HG03139 (cell line): ENCODE results near the gene COL27A1.
A peak's percentile ranks its signal among the peaks of the same experiment; 100 is the strongest.

Source experiments
- ATAC-seq: cut with Tn5 transposase; IDR thresholded peaks from one replicate; pipeline ENCODE4 v1.9.1; 2021; ENCODE audit not compliant: unreplicated experiment

The COL27A1 gene

DNA sequence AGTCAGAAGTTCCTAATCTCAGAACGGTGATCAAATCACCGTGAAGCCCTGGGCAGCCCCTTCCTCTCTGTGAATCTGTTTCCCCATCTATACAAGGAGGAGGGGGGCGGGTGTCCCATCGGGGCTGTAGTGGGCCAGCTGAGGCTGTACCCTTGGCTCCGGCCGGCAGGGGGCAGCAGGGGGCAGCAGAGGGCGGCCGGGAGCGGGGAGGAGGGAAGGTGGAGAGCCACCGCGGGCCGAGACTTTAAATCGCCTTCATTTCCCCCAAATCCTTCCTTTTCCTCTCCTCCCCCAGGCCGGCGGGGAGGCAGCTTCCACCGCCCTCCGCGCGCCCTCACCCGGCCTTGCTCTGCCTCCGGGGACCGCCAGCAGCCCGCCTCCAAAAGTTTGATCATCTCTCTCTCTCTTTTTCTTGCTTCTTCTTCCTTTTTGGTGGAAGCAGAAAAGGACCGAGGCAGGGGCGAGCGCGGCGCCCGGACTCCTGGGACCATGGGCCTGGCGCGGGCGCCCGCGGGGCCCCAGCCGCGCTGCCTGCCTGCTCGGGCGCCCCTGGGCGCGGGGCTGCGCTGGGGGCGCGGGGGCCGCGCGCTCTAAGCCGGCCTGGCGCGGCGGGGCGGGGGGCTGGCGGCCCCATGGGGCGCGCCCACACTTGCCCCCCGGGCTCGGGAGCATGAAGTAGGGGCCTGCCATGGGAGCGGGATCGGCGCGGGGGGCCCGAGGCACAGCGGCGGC is at the start of gene COL27A1:
TSS of gene COL27A1 (plus strand) at position 275 of the 732 bp plus-strand sequence. CDS start at position 689, 414 bp downstream.
- ATAC-seq, result peak; percentile 84

GRCh38 chr9:114107286-114108001 is 47.9 kb upstream of the COL27A1 start:
- ATAC-seq, result no peak

DNA sequence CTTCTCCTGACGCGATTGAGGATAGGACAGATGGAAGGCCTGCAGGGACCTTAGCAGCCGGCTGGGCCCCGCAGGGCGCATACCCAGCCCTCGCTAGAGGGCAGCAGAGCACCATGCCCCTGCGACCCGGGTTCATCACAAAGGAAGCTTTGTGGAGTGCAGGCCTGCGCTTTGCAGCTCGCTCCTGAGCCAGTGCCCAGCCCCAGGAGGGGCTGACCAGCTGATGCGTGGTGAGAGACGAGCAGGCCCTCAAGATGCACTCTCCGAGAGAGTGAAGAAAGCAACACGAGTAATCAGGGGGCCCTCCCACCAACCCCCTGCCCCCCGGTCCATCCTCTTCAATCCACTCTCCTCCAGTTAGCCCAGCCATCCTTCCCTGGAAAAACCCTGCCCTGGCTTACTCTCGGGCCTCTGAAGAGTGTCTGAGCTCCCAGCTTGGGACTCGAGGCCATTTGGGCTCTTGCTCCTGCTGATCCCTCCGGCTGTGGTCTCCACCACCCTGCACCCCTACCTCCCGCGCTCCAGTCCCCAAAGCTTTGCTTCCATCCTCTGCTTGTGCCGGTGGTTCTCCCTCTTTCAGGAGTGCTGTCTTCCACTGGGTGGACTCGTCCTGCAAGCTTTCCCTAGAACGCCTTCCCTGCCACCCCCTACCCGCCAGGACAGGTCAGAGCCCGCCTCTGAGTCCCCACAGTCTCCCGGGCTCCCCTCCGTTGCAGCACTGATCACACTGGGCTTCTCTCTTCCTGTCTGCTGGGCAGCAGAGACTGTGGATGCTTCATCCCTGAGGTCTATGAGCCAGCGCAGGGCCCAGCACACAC is 47.1 kb upstream of the COL27A1 start:
- ATAC-seq, result no peak

GRCh38 chr9:114109124-114109523 is 46.2 kb upstream of the COL27A1 start:
- ATAC-seq, result no peak

GRCh38 chr9:114110180-114110579 is 45.2 kb upstream of the COL27A1 start:
- no peak for ATAC-seq

GRCh38 chr9:114112325-114112724 is 43.0 kb upstream of the COL27A1 start:
- no peak for ATAC-seq

DNA sequence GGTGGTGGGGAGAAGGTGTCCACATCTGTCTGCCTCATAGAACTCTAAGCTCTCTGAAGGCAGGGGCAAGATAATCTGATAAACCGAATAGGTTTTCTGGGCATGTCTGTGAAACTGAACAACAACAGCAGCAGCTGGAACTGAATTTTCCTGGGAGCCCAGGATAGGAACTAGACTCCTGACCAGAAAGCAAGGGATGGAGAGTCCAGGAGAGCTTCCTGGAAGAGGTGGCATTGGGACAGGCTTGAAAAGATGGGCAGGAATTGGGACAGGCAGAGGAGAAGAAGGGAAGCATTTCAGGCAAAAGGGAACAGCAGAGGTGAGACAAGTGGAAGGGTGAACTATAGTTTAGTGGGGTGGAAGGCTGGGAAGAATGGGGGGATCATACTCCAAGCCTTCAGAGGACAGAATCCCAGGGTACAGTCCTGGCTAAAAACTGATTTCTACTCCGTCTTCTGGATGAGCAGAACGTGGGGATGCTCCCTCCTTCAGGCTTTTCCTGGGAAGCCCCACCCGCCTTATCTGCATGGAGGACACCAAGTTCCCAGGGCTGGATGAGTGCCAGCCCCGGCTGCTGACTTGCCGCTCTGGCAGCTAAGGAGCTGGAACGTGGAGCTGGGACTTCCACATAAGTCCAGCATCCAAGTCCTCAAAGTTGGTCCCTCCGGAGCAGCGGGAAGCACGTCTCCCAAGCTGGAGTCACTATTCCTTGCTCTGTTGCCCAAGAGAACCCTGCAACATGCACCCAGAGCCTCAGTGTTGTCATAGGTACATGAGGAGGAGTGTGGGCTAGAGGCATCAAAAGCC is 42.4 kb upstream of the COL27A1 start:
- no peak for ATAC-seq

DNA sequence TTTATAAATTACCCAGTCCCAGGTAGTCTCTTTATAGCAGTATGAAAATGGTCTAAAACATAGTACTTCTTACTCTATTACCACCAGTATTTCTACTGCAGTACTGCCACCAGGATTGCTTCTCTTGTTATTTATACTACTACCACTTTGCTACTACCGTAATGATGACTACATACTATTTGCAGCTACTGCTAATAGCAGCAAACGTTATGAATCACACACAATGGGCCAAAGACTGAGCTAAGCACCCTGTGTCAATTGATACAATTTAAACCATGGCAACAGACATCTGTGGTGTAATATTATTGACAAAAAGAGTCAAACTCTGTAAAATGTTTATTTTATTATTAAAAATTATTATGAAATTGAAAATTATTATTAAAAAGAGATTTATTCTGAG is 41.0 kb upstream of the COL27A1 start:
- ATAC-seq, result no peak

DNA sequence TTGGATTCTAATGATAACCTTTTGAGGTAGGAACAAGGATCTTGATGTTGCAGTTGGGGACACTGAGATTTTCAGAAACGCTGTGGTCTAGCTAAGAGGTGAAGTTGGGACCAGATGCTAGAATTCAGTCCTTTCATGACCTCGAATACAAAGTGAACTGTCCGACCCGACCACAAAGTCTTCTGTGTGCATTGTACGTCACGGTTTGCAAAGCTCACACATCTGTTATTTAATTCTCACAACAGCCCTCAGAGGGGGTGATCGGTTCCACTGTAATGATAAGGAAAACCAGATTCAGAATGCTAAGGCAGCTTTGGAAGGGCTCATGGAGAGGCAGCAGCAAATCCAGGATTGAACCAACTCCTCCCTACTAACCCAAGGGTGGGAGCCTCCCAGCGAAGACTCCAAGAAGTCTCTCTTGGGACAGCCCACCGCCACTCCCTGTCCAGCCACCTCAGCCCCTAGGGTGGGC is 39.6 kb upstream of the COL27A1 start:
- ATAC-seq, result no peak

GRCh38 chr9:114116126-114116747 is 39.1 kb upstream of the COL27A1 start:
- ATAC-seq, result no peak

- no peak for ATAC-seq
Measured at GRCh38 chr9:114117614-114117995, 37.7 kb upstream of the COL27A1 start.

DNA sequence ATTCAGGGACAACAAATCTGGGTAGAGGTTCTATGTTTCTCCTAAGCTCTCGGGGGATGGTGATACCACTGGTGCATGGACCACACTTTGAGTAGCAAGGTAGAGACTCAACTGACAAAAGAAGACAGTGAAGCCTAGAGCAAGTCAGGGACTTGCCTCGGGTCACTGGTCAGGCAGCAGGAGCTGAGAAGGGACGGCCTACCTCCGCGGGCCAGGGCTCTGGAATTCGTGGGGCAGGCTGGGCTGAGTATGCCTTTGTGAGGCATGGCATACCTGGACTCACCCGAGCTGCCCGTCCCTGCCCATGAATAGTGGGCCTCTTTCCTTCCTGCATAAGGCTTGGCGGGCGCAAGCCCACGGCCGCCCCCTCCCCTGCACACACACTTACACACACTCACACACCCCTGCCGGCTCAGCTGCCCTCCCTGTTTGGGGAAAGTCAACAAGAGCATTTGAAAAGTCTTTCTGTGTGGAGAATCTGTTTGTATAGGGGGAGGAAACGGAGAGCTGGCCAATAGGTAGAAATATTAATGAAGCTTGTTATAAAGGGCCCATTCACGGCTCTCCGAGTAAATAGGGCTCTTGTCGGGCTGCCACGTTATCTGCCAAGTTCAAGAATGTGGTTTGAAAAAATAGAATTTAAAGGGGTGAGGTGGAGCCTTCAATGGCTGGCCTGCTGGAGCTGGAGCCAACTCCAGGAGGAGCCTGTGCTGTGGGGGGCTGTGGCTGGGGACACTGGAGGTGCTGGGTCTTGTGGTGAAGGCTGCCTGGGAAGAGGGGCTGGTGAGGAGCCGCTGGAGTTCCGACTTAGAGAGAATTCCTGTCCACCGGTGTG is 37.1 kb upstream of the COL27A1 start:
- no peak for ATAC-seq

- ATAC-seq, result no peak
Measured at GRCh38 chr9:114119242-114120191, 35.8 kb upstream of the COL27A1 start.

- no peak for ATAC-seq
Measured at GRCh38 chr9:114120192-114121014, 34.9 kb upstream of the COL27A1 start.

GRCh38 chr9:114121227-114122135 is 33.9 kb upstream of the COL27A1 start:
- no peak for ATAC-seq
